ENCODE data around the gene PPFIA3.
"Not testable (repeated sequence)": the region's sequence is repeated elsewhere in the genome, so short reads cannot be mapped to it uniquely, and the experiment has no call there.

Gene PPFIA3

GRCh38 chr19:49103331-49104085 is 15.8 kb upstream of the PPFIA3 start:
- no peak for DNase-seq (ENCODE audit: low read depth)

GRCh38 chr19:49104229-49104864 is 15.0 kb upstream of the PPFIA3 start:
- no peak for DNase-seq (ENCODE audit: low read depth)

- DNase-seq (ENCODE audit: low read depth) = no peak
Observed at GRCh38 chr19:49106648-49107135, 12.7 kb upstream of the PPFIA3 start.

- no peak for DNase-seq (ENCODE audit: low read depth)
Observed at GRCh38 chr19:49107625-49108459, 11.5 kb upstream of the PPFIA3 start.

- DNase-seq (ENCODE audit: low read depth) = no peak
Observed at GRCh38 chr19:49109051-49109450, 10.3 kb upstream of the PPFIA3 start.

- no peak for DNase-seq (ENCODE audit: low read depth)
Observed at GRCh38 chr19:49109569-49110233, 9.6 kb upstream of the PPFIA3 start.

GRCh38 chr19:49110567-49110966 is 8.8 kb upstream of the PPFIA3 start:
- no peak for DNase-seq (ENCODE audit: low read depth)

- DNase-seq (ENCODE audit: low read depth) = no peak
Observed at GRCh38 chr19:49111218-49111998, 7.9 kb upstream of the PPFIA3 start.

GRCh38 chr19:49113762-49114629 is 5.3 kb upstream of the PPFIA3 start, which contains the start of gene LIN7B:
TSS of gene LIN7B (plus strand) at chr19:49114370. CDS start at chr19:49114405, 35 bp downstream.
- peak; percentile 69 for DNase-seq (ENCODE audit: low read depth)

GRCh38 chr19:49114630-49115363 is 4.5 kb upstream of the PPFIA3 start:
- peak; percentile 22 for DNase-seq (ENCODE audit: low read depth)

GRCh38 chr19:49116544-49116943 is 2.8 kb upstream of the PPFIA3 start:
- DNase-seq (ENCODE audit: low read depth) = no peak

GRCh38 chr19:49117677-49118564 is 1.4 kb upstream of the PPFIA3 start:
- no peak for DNase-seq (ENCODE audit: low read depth)

- DNase-seq (ENCODE audit: low read depth) = peak; percentile 94
Observed at GRCh38 chr19:49118565-49119410, 556 bp upstream of the PPFIA3 start, which contains the start of gene C19orf73. TSS of gene C19orf73 (minus strand) at chr19:49119143. CDS start at chr19:49119022, 121 bp downstream.

GRCh38 chr19:49120325-49120683 is 960 bp downstream of the PPFIA3 start:
- DNase-seq (ENCODE audit: low read depth) = no peak

- DNase-seq (ENCODE audit: low read depth) = no peak
Observed at GRCh38 chr19:49120868-49121267, 1.5 kb downstream of the PPFIA3 start.

GRCh38 chr19:49121841-49122240 is 2.5 kb downstream of the PPFIA3 start:
- DNase-seq (ENCODE audit: low read depth) = not testable (repeated sequence)

- DNase-seq (ENCODE audit: low read depth) = not testable (repeated sequence)
Observed at GRCh38 chr19:49123285-49123684, 3.9 kb downstream of the PPFIA3 start.
